Daoy (cell line): ENCODE data around the gene EI24. TPM values are rescaled to one million over a fixed set of nuclear protein-coding genes. Genes with fewer than 3 reads are reported as not detected.
"Not testable (repeated sequence)": the region's sequence is repeated elsewhere in the genome, so short reads cannot be mapped to it uniquely, and the experiment has no call there.

Experiments
- DNase-seq: peaks from one replicate; pipeline ENCODE4 v3.0.0-alpha.2; 2015; ENCODE audit warnings: low read depth
- total RNA-seq: library from RNA; depleted of rRNA; stranded (reverse); fragments of >200 nt; shearing (Covaris generic); gene quantifications from 2 replicates; pipeline ENCODE4 v1.2.3, GENCODE V29; 2014; rRNA removed

The EI24 gene
- 128 and 166 TPM in 2 replicates for total RNA-seq

DNA sequence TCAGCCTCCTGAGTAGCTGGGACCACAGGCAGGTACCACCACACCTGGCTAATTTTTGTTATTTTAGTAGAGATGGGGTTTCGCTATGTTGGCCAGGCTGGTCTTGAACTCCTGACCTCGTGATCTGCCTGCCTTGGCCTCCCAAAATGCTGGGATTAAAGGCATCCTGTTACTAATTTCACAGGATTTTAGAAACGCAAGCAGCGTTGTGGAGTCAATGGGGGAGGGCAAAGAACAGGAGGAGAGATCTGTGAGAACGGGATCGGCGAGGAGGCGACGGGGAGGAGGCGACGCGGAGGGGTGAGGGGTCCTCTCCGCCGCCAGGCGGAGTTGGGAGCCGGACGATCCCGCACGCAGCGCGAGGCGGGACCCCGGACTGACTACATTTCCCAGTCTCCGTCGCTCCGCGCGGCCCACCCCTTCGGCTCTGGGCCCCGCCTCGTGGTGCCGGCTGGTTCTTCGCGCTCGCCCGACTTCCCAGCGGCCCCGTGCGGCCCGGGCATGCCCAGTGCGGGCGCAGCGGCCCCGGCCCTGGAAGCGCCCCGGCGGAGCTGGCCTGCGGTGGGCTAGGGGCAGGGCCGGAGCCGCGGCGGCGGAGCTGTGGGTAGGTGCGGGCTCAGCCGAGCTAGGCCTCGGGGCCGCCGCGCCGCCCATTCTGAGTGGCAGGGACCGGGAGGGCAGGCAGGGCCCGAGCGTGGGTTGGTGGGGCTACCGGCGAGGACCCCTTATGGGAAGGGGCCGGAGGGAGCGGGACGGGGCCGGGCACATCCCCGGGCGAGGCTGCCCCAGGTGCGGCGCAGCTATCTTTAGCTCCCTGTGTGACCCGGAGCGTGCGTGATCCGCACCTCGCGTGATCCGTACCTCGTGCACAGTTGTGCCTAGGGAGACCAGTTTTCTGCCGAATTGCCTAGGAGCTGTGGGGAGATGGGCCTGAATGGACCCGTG is at the start of gene EI24:
EI24 (plus strand) TSS at position 508 of the 945 bp plus-strand sequence. CDS start 3,051 bp downstream, outside the sequence.
- DNase-seq: peak; percentile 96

GRCh38 chr11:125519860-125520834 is 49.1 kb upstream of the EI24 start:
- no peak for DNase-seq

DNA sequence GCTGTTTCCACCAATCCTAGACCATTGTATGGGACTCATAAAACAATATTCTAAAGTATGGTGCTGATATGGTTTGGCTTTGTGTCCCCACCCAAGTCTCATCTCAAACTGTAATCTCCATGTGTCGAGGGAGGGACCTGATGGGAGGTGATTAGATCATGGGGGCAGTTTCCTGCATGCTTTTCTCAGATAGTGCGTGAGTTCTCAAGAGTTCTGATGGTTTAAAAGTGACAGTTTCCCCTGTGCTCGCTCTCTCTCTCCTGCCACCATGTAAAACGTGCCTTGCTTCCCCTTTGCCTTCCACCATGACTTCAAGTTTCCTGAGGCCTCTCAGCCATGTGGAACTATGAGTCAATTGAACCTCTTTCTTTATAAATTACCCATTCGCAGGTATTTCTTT is 44.0 kb upstream of the EI24 start:
- no peak for DNase-seq

GRCh38 chr11:125532668-125533067 is 36.6 kb upstream of the EI24 start:
- no peak for DNase-seq

DNA sequence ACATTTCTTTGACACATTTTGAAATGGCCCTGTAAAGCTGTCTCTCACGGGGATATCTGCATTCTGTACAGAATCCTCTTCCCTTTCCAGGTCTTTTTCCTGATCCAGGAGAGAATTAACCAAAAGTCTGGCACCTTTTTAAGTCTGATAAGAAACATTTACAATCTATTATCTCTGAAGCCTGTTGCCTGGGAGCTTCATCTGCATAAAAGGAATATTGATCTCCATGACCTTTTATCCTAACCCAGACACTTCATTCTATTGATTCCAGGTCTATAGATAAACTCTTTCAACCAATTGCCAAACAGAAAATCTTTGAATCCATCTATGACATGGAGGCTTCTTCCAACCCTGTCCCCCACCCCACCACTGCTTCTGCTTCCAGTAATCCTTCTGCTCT is 33.7 kb upstream of the EI24 start:
- no peak for DNase-seq

DNA sequence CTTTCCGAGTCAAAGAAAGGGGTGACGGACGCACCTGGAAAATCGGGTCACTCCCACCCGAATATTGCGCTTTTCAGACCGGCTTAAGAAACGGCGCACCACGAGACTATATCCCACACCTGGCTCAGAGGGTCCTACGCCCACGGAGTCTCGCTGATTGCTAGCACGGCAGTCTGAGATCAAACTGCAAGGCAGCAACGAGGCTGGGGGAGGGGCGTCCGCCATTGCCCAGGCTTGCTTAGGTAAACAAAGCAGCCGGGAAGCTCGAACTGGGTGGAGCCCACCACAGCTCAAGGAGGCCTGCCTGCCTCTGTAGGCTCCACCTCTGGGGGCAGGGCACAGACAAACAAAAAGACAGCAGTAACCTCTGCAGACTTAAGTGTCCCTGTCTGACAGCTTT is 32.4 kb upstream of the EI24 start:
- not testable (repeated sequence) for DNase-seq

GRCh38 chr11:125542709-125543108 is 26.6 kb upstream of the EI24 start:
- no peak for DNase-seq

DNA sequence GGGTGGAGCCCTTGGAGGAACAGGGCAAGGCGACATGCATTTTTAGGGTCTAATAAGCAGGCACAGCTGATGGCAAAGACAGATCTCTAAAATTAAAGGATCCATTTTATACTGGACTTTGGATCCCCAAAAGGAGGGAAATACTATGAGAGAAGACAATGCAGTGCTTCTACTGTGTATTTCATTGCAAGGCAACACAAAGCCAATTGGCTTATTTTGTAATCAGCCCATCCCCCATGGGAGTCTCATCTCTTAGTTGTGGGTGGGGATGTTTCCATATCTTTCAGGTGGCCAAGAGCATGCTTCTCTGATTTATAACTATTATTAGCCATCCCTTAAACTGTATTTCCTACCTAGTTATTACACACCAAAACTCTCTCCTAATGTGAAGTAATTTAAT is 18.5 kb upstream of the EI24 start:
- DNase-seq: no peak

DNA sequence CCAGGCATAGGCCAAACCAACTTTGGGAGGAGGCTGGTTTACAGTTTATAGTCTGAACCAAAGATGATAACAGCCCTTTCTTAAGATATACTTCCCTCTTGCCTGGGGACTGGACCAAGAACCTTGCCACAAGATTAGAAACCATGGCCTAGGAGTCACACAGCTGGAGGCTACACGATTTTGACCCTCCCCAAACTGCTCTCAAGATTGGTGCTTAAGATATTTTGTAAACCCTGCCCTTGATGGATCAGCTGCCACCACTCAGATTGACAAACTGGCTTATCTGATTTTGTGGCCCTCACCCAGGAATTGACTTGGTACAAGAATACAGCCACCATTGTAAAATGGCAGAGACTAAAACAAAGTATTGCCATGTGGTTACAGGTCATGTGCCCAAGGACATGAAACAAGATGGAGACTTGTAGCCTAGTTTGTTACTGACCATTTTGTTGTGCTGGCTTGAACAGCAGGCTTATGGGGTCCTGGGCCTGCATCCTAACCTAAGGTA is 17.4 kb upstream of the EI24 start:
- DNase-seq: no peak

DNA sequence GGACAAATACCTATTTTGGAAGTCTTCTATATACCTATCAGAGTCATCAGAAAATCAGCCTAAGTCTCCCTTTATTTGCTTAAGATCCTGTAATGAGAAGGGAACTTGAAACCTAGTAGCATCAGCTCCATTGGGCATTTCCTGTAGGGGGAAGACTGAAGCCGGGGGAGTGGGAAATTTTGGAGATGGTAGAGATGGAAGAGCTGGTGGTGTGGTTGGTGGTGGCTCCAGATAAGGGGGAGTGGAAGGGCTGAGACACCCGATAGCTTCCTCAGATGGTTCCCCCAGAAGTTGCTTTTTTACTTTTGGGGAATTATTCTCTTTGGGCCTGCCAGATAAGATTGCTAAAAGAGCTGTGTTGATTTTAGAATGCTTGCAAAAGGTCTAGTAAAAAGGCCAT is 16.4 kb upstream of the EI24 start:
- no peak for DNase-seq

GRCh38 chr11:125553357-125553756 is 15.9 kb upstream of the EI24 start:
- no peak for DNase-seq

GRCh38 chr11:125554038-125554437 is 15.2 kb upstream of the EI24 start:
- no peak for DNase-seq

DNA sequence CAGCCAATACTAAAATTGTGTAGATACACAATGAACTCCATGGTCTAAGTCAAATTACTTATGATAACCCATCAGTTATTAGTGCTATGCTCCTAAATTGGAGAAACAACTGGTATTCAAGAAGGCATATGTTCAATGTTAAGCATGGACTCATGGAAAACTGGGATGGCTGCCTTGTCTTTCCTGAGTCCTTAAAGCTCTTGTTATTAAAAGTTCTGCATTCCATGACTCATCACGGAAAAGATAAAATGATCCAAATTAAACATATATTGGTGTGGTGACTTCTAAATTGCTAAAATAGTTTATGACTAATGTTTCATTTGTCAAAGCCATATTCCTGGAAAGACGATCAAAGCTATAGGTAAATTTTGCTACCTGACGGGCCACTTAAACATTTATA is 9.4 kb upstream of the EI24 start:
- no peak for DNase-seq

DNA sequence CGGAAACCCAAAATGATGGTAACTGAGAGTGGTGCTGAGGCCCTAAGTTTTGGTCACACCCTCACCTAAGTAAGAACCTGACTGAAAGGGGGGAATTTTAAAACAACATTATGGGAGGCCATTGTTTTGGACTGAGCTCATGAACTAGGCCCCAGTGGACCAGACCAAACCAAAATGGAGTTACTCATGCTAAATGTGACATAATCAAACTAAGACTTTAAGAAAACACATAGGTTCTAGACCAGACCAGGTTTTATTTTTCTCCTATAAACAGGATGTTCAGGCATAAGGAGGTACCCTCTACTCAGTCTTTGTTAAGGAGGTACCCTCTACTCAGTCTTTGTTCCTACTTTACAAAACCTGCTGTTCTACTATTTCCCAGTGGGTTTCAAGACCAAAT is 7.4 kb upstream of the EI24 start:
- DNase-seq: no peak

DNA sequence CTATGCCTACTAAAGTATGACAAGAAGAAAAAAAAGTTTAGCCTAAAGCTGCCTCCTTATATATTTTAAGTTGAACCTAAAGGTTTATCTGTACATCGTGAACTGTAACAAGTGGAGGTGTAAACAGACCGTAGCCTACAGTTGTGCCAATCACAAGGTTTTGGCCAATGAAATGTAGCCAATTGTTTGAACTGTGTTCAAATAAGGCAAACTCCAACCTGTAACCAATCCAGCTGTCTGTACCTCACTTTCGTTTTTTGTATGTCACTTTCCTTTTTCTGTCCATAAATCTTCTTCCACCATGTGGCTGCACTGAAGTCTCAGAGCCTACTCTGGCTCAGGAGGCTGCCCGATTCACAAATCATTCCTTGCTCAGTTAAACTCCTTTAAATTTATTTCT is 6.8 kb upstream of the EI24 start:
- DNase-seq: no peak

GRCh38 chr11:125564357-125564756 is 4.9 kb upstream of the EI24 start:
- DNase-seq: no peak

DNA sequence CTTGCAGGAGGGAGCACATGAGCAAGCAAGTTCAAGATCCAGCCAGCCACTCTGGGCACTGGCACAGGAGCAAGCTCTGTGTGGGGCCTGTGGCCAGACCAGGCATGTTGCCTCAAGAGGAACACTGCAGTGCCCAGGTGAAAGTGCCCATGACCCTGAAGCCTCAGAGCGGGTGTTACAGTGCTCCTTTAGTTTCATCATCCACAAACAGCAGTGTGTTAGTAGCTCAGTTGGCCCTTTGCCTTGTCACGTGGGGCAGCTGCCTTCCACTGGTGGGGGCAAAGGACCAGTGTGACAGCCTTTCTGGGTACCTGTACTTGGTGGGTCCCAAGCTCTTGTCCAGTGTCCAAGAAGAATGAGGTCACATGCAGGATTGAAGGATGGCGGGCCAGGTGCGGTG is 3.0 kb upstream of the EI24 start:
- DNase-seq: no peak

DNA sequence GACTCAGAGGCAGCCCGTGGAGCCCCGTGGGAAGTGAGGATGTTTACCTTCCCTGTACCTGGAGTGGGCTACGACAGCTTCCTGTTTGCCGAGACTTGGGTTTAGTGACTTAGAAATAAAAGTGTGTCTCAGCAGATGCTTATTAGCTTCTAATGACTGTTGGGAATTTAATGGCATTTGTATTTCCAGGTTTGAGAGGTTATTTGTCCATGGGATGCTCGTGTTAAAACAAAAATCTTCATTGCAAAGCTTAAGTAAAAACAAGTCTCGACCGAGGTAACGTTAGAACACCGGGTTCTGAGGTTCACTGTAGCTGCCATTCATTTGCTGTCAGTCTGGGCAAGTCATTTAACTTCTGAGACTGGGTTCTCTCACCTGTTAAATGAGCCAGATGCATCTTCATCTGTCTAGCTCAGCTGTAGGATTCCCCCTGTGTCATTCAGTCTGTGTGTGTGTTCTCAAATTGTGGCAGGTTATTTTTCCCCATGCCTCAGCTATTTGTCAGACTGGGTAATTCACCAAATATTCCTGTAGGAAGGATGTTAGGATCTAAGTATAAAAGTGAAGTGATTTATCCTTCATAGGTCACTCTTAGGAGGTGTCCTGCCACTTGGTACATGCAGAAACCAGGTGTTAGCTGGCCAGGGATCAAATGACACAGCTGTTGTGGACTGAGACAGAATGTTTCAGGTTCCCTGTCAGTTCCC is 791 bp downstream of the EI24 start:
- no peak for DNase-seq

- no peak for DNase-seq
Measured at GRCh38 chr11:125570952-125571351, 1.7 kb downstream of the EI24 start.

DNA sequence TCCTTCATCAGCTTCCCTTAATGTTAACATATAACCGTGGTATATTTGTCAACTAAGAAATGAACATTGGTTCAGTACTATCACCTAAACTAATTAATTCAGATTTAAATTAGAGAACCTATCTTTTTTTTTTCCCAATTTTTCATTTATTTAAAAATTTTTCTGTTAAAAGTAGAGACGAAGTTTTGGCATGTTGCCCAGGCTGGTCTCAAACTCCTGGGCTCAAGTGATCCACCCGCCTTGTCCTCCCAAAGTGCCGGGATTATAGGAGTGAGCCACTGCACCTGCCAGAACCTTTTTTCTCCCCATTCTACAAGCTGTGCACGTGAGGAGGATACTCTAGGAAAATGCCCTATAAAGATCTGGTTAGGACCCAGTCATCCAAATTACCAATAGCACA is 3.6 kb downstream of the EI24 start:
- no peak for DNase-seq

- DNase-seq: not testable (repeated sequence)
Measured at GRCh38 chr11:125577181-125577580, 7.9 kb downstream of the EI24 start.

DNA sequence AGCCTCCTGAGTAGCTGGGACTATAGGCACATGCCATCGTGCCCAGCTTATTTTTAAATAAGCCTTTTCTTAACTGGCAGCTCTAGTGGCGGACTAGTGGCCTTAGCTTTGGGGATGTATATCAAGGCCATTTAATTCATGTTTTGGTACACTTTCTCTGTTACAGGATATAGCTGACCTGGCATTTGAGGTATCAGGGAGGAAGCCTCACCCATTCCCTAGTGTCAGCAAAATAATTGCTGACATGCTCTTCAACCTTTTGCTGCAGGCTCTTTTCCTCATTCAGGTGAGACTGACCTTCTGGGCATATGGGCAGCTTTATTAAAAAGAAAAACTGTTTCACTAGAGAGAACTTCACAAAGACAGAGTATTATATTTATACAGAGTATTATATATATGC is 9.5 kb downstream of the EI24 start:
- no peak for DNase-seq
